ENCODE measurements around the gene MROH9. TPM values are rescaled to one million over a fixed set of nuclear protein-coding genes. Genes with fewer than 3 reads are reported as not detected.

The MROH9 gene
- total and polyA plus RNA-seq, 2 of the 4 experiments (the other 2 are of a cell fraction): not detected

- TF ChIP-seq, protein P1, sequence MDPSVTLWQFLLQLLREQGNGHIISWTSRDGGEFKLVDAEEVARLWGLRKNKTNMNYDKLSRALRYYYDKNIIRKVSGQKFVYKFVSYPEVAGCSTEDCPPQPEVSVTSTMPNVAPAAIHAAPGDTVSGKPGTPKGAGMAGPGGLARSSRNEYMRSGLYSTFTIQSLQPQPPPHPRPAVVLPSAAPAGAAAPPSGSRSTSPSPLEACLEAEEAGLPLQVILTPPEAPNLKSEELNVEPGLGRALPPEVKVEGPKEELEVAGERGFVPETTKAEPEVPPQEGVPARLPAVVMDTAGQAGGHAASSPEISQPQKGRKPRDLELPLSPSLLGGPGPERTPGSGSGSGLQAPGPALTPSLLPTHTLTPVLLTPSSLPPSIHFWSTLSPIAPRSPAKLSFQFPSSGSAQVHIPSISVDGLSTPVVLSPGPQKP (IDR thresholded peaks at IDR 0.05; ENCODE audit: borderline replicate concordance, low read depth, low read length): no peak
- TF ChIP-seq, protein P2, sequence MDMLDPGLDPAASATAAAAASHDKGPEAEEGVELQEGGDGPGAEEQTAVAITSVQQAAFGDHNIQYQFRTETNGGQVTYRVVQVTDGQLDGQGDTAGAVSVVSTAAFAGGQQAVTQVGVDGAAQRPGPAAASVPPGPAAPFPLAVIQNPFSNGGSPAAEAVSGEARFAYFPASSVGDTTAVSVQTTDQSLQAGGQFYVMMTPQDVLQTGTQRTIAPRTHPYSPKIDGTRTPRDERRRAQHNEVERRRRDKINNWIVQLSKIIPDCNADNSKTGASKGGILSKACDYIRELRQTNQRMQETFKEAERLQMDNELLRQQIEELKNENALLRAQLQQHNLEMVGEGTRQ (IDR thresholded peaks at IDR 0.05; ENCODE audit: low read depth, low read length): no peak
Observed at GRCh38 chr1:170929412-170929834, 5.9 kb upstream of the MROH9 start (continued).

All from IMR-90 (cell line).